MM.1S (cell line): ENCODE data around the gene TCERG1L.

Experiments
- CTCF ChIP-seq: fragments of 300-600 bp; sonication (generic); IDR thresholded peaks from 2 replicates; pipeline ENCODE4 v1.5.1; 2016; ENCODE audit warnings: antibody characterized with exemption, low read length, mixed read lengths
- EZH2 ChIP-seq: fragments of 300-600 bp; sonication (generic); optimal IDR thresholded peaks from 2 replicates; pipeline ENCODE3; 2017; ENCODE audit warnings: low read depth, mild to moderate bottlenecking, antibody characterized with exemption, low read length, mixed read lengths

DNA sequence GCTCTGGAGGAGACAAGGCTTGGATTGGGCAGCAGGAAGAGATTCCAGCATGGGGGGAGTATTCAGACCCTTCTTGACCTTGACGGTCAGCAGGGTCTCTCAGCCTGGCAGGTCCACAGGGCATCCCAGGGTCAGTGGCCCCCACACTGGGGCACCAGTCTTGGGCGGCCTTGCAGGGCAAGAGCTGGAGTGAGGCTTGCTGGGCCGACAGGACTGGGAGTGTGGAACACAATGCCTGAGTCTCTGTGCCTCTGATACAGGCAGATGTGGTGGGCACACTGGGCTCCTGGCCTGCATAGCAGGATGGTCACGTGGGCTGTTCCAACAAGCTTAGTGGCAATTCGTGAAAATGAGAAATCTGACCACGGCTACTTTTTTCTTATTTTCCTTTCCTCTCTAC lies 229.7 kb downstream of the TCERG1L start:
- TF ChIP-seq CTCF: no peak
- TF ChIP-seq EZH2: no peak
